Stimulated activated CD4-positive, alpha-beta T cell treated with anti-CD3 and anti-CD28 coated beads, Interleukin-4, amount 100 ng/mL, for 48 hours (primary cell): Measurements from ENCODE around the gene CUEDC1.

Source experiments
- DNase-seq, 2 donors: peaks; one replicate each; pipeline ENCODE4 v3.0.0-alpha.2; 2020; ENCODE audit warnings: low read depth in 2 of 2

CUEDC1 gene

DNA sequence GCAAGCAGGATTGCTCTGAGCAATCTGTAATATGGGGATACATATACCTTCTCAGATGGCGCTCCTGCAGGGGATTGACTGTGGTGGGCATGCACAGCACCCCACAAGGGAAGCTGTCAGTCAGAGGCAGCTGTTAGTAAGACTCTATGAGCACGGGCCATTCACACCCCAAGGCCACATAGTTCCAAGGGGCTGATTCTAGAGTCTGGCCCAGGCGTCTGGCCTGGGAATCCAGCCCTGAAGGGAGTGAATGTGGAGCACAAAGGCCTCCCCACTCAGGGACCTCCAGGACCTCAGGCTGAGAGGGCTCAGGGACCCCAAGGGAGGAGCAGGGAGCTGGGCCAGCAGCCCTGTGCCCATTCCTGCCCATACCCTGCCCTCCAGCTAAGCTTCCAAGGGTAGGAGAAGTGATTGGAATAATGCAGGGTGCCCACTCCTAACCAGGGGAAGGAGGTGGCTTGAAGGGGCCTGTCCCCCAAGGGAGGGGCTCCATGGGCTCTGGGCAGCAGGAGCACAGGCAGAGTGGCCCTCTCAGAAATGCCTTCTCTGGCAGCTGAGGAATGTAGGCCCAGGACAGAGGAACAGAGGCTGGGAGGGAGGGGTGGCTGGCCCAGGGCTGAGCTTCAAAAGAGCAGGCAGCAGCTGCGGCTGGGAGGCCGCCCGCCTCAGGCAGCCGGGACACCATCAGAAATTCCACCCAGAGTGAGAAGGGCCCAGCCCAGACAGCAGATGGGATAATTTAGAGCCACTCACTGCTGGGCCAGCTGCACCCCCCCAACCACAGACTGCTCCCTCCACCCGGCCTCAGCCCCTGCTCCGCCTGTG is 56.5 kb downstream of the CUEDC1 start:
- no peak for DNase-seq

DNA sequence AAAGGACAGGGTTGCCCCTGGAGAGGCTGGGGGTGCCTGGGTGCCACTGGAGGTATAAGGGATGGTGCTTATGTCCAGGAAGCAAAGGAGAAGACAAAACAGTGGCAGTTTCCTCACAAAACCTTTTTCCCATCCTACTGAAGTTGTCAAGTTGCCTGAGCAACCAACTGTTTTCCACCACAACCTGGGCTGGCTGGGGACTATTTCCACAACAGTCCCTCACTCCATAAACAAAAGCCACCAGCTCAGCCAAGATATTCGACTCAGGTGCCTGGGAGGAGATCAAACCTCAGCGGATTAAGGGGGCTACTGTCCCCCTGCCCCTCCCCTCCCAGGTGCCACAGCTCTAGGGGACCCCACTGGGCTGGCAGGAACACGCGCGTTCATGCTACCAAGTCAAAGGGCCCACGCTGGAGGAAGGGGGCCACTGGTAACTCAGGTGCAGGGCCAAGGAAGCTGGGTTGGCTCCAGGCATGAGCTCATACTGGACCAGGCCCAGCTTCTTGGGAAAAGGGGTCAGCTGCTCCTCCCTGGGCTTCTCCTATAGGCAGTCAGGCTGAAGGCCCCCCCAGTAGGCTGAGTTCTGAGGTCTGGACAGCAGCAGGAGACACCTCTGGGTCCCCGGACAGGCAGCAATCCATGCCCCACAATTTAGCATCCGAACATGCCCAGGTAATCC is 59.7 kb downstream of the CUEDC1 start:
- DNase-seq: no peak

GRCh38 chr17:57894848-57895247 is 60.4 kb downstream of the CUEDC1 start:
- DNase-seq: no peak

DNA sequence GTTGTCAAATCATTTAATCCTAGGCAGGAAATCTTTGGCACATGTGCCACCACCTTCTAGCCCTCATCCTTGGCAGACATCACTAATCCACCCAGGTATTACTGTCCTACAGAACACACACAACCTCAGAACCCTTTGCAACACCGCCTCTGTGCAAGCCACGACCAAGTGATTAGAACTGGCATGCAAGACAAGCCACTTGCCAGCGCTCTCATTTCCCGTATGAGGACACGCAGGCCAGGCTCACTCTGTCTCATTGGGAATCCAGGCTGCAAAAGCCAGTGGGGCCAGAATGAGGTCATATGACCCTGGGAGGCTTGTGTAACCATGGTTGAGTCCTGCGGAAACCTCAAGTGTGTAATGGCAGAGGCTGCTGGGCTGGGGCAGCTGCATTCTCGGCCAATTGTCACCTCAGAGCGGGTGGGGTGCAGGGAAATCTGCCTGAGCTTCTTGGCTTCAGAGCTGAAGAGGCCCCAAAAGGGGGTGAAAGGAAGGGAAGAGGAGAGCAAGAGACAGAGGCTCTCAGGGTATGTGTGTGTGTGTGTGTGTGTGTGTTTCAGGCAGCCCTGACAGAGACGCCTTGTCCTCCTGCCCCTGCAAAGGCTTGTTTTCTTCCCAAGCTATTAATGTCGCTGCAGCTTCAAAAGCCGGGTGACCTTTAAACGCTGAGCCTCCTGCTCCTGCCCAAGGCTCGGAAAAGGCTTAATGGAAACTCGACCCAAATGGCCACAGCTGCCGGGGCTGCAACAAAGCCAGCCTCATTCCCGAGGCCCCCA is 62.2 kb downstream of the CUEDC1 start:
- no peak for DNase-seq

GRCh38 chr17:57892146-57892819 is 62.9 kb downstream of the CUEDC1 start:
- DNase-seq: peak; percentile 75 to 79

- no peak for DNase-seq
These were observed 64.4 kb downstream of the CUEDC1 start for GRCh38 chr17:57890857-57891232.

DNA sequence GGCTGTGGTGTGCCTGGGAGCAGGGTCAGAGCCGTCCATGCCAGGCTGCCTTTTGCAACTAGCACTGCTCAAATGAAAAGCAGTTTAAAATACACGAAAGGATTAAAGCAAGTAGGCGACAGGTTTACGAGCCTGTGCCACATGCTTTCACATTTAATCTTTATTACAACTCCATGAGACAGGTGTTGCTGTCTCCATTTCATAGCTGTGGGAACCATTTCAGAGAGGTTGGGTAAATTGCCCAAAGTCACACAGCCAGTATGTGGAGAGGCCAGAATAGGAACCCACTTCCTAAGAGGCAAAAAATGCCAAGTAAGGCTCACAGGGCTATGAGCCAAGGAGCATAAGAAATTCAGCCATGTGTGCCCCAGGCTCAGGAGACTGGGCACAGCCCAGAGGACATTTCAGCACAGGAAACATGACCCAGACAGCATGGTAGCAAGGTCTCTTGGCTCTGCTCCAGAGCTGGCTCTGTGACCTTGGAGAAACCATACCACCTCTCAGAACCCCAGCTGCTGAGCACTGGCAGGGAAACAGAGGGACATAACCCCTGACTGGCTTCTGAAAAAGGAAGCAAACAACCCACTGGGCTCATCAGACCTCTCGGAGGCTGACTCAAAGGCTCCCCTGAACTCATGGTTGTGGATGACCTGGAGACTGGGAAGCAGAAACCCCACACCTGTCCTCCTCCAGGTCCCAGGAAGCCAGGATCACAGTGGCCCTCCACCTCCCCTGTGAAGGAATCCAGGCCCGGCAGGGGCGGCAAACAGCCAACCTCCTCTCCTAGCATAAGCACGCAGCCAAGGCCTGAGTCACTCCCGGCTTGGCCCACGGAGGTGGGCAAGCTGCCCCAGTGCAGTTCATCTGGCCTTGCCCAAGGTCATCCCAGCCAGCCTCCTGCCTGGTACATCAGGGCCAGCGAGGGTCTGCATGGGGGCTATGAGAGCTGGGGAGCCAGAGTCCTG is 65.0 kb downstream of the CUEDC1 start:
- DNase-seq: no peak

GRCh38 chr17:57889252-57889651 is 66.0 kb downstream of the CUEDC1 start:
- DNase-seq: no peak

GRCh38 chr17:57888311-57889216 is 66.6 kb downstream of the CUEDC1 start:
- DNase-seq: no peak

DNA sequence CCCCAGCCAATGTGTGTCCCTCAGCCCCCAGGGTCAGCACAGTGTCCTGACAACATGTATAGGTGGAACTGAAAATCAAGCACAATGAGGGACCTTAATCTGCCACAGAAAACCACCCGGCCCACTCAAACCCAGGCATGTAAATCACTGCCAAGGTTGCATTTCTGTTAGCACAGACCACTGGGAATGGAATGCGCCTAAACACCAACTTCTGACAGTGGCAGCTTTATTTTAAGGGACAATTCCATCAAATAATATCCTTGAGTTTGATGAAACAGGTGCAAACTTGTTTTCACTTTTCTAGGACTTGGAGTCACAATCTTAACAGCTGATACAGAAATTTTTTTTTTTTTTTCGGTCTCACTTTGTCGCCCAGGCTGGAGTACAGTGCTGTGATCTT is 68.1 kb downstream of the CUEDC1 start:
- no peak for DNase-seq

DNA sequence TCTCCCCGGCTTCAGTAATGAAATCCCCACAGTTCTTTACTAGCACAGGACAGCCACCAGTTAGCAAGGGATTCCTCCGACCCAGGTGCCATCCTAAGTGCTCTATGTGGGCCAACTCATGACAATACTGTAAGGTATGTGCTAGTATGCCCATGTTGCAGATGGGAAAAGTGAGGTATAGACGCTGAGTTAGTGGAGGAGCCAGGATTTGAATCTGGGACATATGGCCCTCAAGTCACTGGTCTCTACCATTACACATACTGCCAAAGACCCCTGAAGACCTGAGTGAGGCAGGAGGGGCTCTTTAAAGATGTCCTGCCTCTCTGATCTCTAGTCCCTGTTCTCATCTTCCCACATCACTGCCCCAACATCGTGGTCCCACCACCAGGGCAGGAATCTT is 69.2 kb downstream of the CUEDC1 start:
- DNase-seq: no peak

DNA sequence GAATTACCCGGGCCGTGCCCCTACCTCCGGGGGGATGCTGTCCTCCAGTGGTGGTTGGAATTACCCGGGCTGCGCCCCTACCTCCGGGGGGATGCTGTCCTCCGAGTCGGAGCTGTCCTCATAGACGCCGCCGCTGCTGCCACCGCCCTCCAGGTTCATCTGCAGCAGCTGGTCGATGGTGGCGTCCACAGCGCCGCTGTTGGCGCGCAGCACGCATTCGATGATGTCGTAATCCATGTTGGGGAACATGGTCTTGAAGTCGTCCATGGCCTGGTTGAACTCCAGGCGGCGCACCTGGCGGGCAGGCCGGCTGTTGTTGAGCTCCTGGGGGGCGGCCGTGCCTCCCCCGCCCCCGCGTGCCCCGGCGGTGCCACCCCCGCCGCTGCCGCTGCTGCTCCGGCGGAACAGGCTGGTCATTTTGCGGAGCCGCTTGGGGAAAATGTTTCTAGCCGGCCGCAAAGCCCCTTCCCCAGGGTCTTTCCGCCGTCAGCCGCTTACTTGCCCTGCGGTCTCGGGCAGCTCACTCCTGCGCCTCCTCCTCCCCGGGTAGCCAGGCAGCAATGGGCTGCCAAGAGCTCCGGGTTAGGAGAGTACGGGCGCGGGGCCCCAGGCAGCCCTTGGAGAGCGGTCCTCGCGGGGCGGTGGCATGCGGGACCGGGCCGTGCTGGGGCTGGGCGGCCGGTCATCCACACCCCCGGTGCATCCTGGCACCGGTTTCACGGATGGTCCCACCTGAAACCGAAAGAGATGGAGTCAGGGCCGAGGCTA is 69.9 kb downstream of the CUEDC1 start:
- DNase-seq: no peak

DNA sequence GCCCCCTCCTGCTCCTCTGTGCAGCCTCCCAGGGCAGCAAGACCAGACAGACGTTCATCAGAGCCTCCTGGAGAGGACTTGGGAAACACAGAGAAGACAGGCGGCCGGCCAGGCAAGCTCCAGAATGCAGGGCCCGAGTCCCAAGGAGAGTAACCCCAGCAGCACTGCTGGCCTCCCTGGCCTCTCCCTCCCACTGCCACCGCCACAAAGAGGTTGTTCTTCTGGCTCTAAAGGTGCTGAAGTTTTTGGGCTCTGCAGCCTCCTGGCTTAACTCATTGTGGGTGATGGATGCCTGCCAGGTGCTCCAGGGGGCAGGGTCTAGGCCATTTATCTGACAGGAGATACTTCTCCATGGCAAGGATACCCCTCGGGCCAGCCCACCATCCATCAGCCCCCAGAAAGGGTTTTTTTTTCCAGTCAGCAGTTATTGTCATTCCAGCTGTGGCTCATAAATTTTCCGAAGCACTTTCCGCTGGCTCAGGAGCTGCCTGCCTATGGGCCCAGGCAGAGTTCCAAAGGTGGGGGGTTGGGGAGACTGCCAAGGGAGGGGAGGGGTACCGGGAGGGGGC is 73.3 kb downstream of the CUEDC1 start:
- no peak for DNase-seq

DNA sequence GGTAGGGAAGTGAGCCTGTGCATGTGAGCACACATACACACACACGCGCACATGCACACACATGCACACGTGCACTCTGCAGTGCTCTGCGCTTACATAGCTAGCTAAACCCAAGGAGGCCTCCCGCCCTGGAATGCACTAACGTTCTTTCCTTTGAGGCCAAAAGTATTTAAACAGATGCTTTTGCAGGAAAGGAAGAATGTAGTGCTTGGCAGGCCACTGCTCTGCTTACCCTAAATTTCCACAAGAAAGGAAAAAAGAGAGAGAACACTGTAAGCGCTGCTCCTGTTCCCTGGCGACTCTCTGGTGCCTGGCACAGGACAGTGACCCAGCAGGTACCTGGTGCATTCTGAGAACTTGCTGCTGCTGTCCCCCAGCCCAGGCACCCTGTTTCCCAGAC is 74.1 kb downstream of the CUEDC1 start:
- no peak for DNase-seq

DNA sequence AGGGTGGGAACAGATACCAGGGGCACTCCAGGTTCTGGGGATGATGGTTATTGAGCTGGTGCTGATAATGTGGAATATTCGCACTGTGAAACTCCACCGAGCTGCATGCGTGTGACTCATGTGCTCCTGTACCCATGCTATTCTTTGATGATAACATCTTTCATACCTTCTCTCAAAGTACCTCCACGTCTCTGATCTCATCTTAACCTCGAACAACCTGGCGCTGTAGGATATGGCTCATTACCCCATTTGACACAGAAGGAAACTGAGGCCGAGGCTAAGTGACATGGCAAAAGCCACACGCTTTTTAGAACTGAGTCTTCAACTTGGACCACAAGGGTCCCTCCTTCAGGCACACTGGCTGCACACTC is 75.1 kb downstream of the CUEDC1 start:
- DNase-seq: peak in 1 of 2 donors; percentile 26

DNA sequence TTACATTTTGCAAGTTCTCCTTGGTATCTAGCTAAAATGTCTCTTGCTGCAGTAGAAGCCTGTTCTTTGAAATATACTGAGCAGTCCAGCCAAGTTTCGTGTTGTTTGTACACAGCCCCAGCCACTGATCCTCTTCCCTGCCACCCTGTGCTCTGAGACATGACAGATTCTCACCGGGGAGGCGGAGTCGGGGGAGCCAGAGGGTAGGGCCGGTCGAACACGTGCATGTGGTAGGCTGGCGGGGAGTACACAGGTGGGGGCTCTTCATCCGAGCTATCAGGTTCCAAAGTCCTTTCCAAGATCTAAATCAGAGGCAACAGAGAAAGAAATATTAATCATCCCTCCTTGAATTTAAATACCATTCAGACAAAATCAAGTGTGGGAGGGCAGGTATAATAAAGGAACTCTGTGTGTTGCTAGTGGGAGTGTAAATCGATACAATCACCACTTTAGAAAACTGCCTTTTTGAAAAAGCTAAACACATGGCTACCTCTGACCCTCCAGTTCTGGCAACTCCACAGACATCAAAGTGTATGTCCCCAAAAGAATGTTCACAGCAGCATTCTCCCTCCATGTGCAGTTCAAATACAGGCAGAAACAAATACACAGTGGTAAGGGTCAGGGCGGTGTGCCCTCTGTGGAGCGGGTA is 75.7 kb downstream of the CUEDC1 start:
- DNase-seq: no peak

- no peak for DNase-seq
These were observed 77.3 kb downstream of the CUEDC1 start for GRCh38 chr17:57877803-57878377.

GRCh38 chr17:57876866-57877237 is 78.4 kb downstream of the CUEDC1 start:
- no peak for DNase-seq
